ENCODE measurements around the gene SPTA1.

Gene SPTA1

GRCh38 chr1:158604968-158605367 lies 81.5 kb downstream of the SPTA1 start, which contains the start of gene OR10Z1:
OR10Z1 (plus strand) TSS chr1:158605268; CDS start chr1:158606439, 1,171 bp downstream.
- Histone ChIP-seq H3F3A (ENCODE audit: insufficient read depth, low read length) (no peaks in the 10 kb centered on the region), H3K9me2 (replicated peaks; ENCODE audit: insufficient read depth, low read length) (no peaks in the 10 kb centered on the region), H3K4me3 (ENCODE audit: low read length) (no peak within 1 kb of the TSS), H3K27ac (ENCODE audit: low read length) (no peak within 1 kb of the TSS), H3K36me3 (replicated peaks; ENCODE audit: insufficient read depth, low read length) (no peaks in the 10 kb centered on the region), H4K20me1 (ENCODE audit: insufficient read depth, low read length) (no peaks in the 10 kb centered on the region), H3K9me3 (replicated peaks; ENCODE audit: insufficient read depth, low read length) (no peaks in the 10 kb centered on the region), H3K4me1 (ENCODE audit: low read length) (no peaks in the 10 kb centered on the region), H3K4me2 (ENCODE audit: low read depth, low read length) (no peak within 1 kb of the TSS), H3K9ac (ENCODE audit: low read length) (no peak within 1 kb of the TSS), H3K27me3 (replicated peaks; ENCODE audit: insufficient read depth, low read length) (no peaks in the 10 kb centered on the region), H3K79me2 (ENCODE audit: low read length) (no peaks in the 10 kb centered on the region), H2AFZ (ENCODE audit: low read length) (no peak within 1 kb of the TSS)
- TF ChIP-seq CTCF (IDR thresholded peaks at IDR 0.05; ENCODE audit: low read length) = no peak
- TF ChIP-seq EZH2 (optimal IDR thresholded peaks at IDR 0.05; ENCODE audit: low read depth, low read length) = no peak
- TF ChIP-seq EZH2phosphoT487 (IDR thresholded peaks at IDR 0.05; ENCODE audit: low read length) = no peak
- no peak for DNase-seq

- H3K27me3 ChIP-seq (replicated peaks; ENCODE audit: insufficient read depth, low read length) = no peaks in the 10 kb centered on the region
- H3K4me1 ChIP-seq (ENCODE audit: low read length) = no peaks in the 10 kb centered on the region
- no peaks in the 10 kb centered on the region; the same call in 1 of the 2 replicates for H3K9me3 ChIP-seq (replicated peaks; ENCODE audit: insufficient read depth, low read length)
- H3F3A ChIP-seq (ENCODE audit: insufficient read depth, low read length) = no peaks in the 10 kb centered on the region
- H4K20me1 ChIP-seq (ENCODE audit: insufficient read depth, low read length) = no peaks in the 10 kb centered on the region
- H3K9ac ChIP-seq (ENCODE audit: low read length) = no peak overlapping the region
- H3K9me2 ChIP-seq (replicated peaks; ENCODE audit: insufficient read depth, low read length) = no peaks in the 10 kb centered on the region
- no peak for TF ChIP-seq EZH2phosphoT487 (IDR thresholded peaks at IDR 0.05; ENCODE audit: low read length)
- H3K79me2 ChIP-seq (ENCODE audit: low read length) = no peaks in the 10 kb centered on the region
- H3K27ac ChIP-seq (ENCODE audit: low read length) = no peak overlapping the region
- no peak for DNase-seq
- no peaks in the 10 kb centered on the region for H3K36me3 ChIP-seq (replicated peaks; ENCODE audit: insufficient read depth, low read length)
- H3K4me2 ChIP-seq (ENCODE audit: low read depth, low read length) = no peak overlapping the region
- H2AFZ ChIP-seq (ENCODE audit: low read length) = no peak overlapping the region
- no peak overlapping the region for H3K4me3 ChIP-seq (ENCODE audit: low read length)
Observed at GRCh38 chr1:158600735-158601134, 85.8 kb downstream of the SPTA1 start.

GRCh38 chr1:158586942-158587341 lies 99.6 kb downstream of the SPTA1 start:
- no peaks in the 10 kb centered on the region for H3K27me3 ChIP-seq (replicated peaks; ENCODE audit: insufficient read depth, low read length)
- H2AFZ ChIP-seq (ENCODE audit: low read length) = no peak overlapping the region
- no peak overlapping the region for H3K9ac ChIP-seq (ENCODE audit: low read length)
- H3K36me3 ChIP-seq (replicated peaks; ENCODE audit: insufficient read depth, low read length) = no peaks in the 10 kb centered on the region
- H3F3A ChIP-seq (ENCODE audit: insufficient read depth, low read length) = no peaks in the 10 kb centered on the region
- TF ChIP-seq EZH2 (optimal IDR thresholded peaks at IDR 0.05; ENCODE audit: low read depth, low read length) (no peak), CTCF (IDR thresholded peaks at IDR 0.05; ENCODE audit: low read length) (no peak), EZH2phosphoT487 (IDR thresholded peaks at IDR 0.05; ENCODE audit: low read length) (no peak)
- no peak overlapping the region for H3K27ac ChIP-seq (ENCODE audit: low read length)
- H3K4me3 ChIP-seq (ENCODE audit: low read length) = no peak overlapping the region
- no peaks in the 10 kb centered on the region for H3K9me2 ChIP-seq (replicated peaks; ENCODE audit: insufficient read depth, low read length)
- no peaks in the 10 kb centered on the region for H4K20me1 ChIP-seq (ENCODE audit: insufficient read depth, low read length)
- H3K4me1 ChIP-seq (ENCODE audit: low read length) = no peaks in the 10 kb centered on the region
- no peak overlapping the region for H3K4me2 ChIP-seq (ENCODE audit: low read depth, low read length)
- DNase-seq = no peak
- no peaks in the 10 kb centered on the region for H3K9me3 ChIP-seq (replicated peaks; ENCODE audit: insufficient read depth, low read length)
- no peaks in the 10 kb centered on the region for H3K79me2 ChIP-seq (ENCODE audit: low read length)

- Histone ChIP-seq H3F3A (ENCODE audit: insufficient read depth, low read length) (no peaks in the 10 kb centered on the region), H3K9ac (ENCODE audit: low read length) (no peak overlapping the region), H3K4me3 (ENCODE audit: low read length) (no peak overlapping the region), H3K4me2 (ENCODE audit: low read depth, low read length) (no peak overlapping the region), H3K9me2 (replicated peaks; ENCODE audit: insufficient read depth, low read length) (no peaks in the 10 kb centered on the region), H3K4me1 (ENCODE audit: low read length) (no peaks in the 10 kb centered on the region), H3K27me3 (replicated peaks; ENCODE audit: insufficient read depth, low read length) (no peaks in the 10 kb centered on the region), H2AFZ (ENCODE audit: low read length) (no peak overlapping the region), H3K27ac (ENCODE audit: low read length) (no peak overlapping the region), H3K79me2 (ENCODE audit: low read length) (no peaks in the 10 kb centered on the region), H3K36me3 (replicated peaks; ENCODE audit: insufficient read depth, low read length) (no peaks in the 10 kb centered on the region), H3K9me3 (replicated peaks; ENCODE audit: insufficient read depth, low read length) (no peaks in the 10 kb centered on the region), H4K20me1 (ENCODE audit: insufficient read depth, low read length) (no peaks in the 10 kb centered on the region)
- no peak for DNase-seq
- TF ChIP-seq EZH2 (optimal IDR thresholded peaks at IDR 0.05; ENCODE audit: low read depth, low read length) = no peak
- no peak for TF ChIP-seq CTCF (IDR thresholded peaks at IDR 0.05; ENCODE audit: low read length)
- TF ChIP-seq EZH2phosphoT487 (IDR thresholded peaks at IDR 0.05; ENCODE audit: low read length) = no peak
Observed at GRCh38 chr1:158583962-158584361, 102.6 kb downstream of the SPTA1 start.
